Gastroesophageal sphincter (tissue), 3 donors: ENCODE results near the gene ZNF521.

Source experiments
- CTCF ChIP-seq, 4 experiments: fragments of 200-600 bp in 2 of 4; fragments of 450-650 bp in 2 of 4; sonication (generic) in 1 of 4; IDR thresholded peaks; one replicate each; pipeline ENCODE4 v1.5.1; 2017 to 2019; ENCODE audit warnings: antibody characterized with exemption in 4 of 4, mild to moderate bottlenecking in 2 of 4, moderate library complexity in 2 of 4
- EP300 ChIP-seq: sonication (generic); formaldehyde crosslinking; IDR thresholded peaks from one replicate; pipeline ENCODE4 v1.6.1; 2017; ENCODE audit warnings: antibody characterized with exemption, mild to moderate bottlenecking
- POLR2AphosphoS5 ChIP-seq: sonication (generic); formaldehyde crosslinking; IDR thresholded peaks from one replicate; pipeline ENCODE4 v1.6.1; 2017; ENCODE audit warnings: antibody characterized with exemption

GRCh38 chr18:25132786-25133496, 219.0 kb downstream of the ZNF521 start:
- no peak for TF ChIP-seq CTCF (IDR thresholded peaks at IDR 0.05)
- no peak for TF ChIP-seq EP300
- TF ChIP-seq POLR2AphosphoS5 = no peak
